Stimulated activated CD4-positive, alpha-beta T cell treated with anti-CD3 and anti-CD28 coated beads, Interleukin-1b, Interleukin-23, amount 100 ng/mL, for 24 hours (primary cell): ENCODE measurements around the gene FETUB.
"Not testable (repeated sequence)": the region's sequence is repeated elsewhere in the genome, so short reads cannot be mapped to it uniquely, and the experiment has no call there.

ENCODE experiments used
- DNase-seq, 4 experiments: peaks; one replicate each; pipeline ENCODE4 v3.0.0-alpha.2; 2020; ENCODE audit warnings: low read depth in 4 of 4, low spot score in 1 of 4

FETUB gene

GRCh38 chr3:186671051-186671450 is 30.9 kb downstream of the FETUB start:
- DNase-seq: no peak

GRCh38 chr3:186678604-186679003 is 38.4 kb downstream of the FETUB start:
- no peak for DNase-seq

GRCh38 chr3:186679151-186679550 is 39.0 kb downstream of the FETUB start:
- DNase-seq: no peak

- no peak for DNase-seq
These were observed 40.7 kb downstream of the FETUB start for GRCh38 chr3:186680869-186681268.

GRCh38 chr3:186682812-186683211 is 42.6 kb downstream of the FETUB start:
- no peak for DNase-seq

- DNase-seq: no peak
These were observed 43.8 kb downstream of the FETUB start for GRCh38 chr3:186683979-186684378.

GRCh38 chr3:186686475-186686874 is 46.3 kb downstream of the FETUB start:
- not testable (repeated sequence) for DNase-seq

- no peak for DNase-seq
These were observed 47.0 kb downstream of the FETUB start for GRCh38 chr3:186687120-186687651.

- not testable (repeated sequence) for DNase-seq
These were observed 50.1 kb downstream of the FETUB start for GRCh38 chr3:186690304-186690703.

- no peak for DNase-seq
These were observed 51.5 kb downstream of the FETUB start for GRCh38 chr3:186691676-186692075.

- DNase-seq: no peak
These were observed 53.6 kb downstream of the FETUB start for GRCh38 chr3:186693843-186694242.

GRCh38 chr3:186694288-186695032 is 54.3 kb downstream of the FETUB start:
- DNase-seq: no peak

GRCh38 chr3:186696522-186696921 is 56.3 kb downstream of the FETUB start:
- DNase-seq: no peak

- DNase-seq: no peak
These were observed 57.3 kb downstream of the FETUB start for GRCh38 chr3:186697510-186697909.

GRCh38 chr3:186700267-186700666 is 60.1 kb downstream of the FETUB start:
- no peak for DNase-seq

- not testable (repeated sequence) for DNase-seq
These were observed 62.3 kb downstream of the FETUB start for GRCh38 chr3:186702451-186702850.
